HEK293 (cell line): ENCODE measurements around the gene EME2.

ENCODE experiments used
- HOXD13 ChIP-seq: sonication (generic); formaldehyde crosslinking; IDR thresholded peaks from 2 replicates; pipeline ENCODE4 v1.8.0; 2022; ENCODE audit warnings: missing genetic modification reagents, borderline replicate concordance
- IKZF3 ChIP-seq: fragments of 450-650 bp; IDR thresholded peaks from 2 replicates; pipeline ENCODE4 v1.5.0; 2018; ENCODE audit warnings: missing biosample characterization, mild to moderate bottlenecking, missing genetic modification characterization, moderate library complexity
- KLF17 ChIP-seq: fragments of 450-650 bp; formaldehyde crosslinking; IDR thresholded peaks from 2 replicates; pipeline ENCODE4 v1.5.1; 2016; ENCODE audit warnings: missing biosample characterization, missing genetic modification characterization
- KLF7 ChIP-seq: fragments of 450-650 bp; formaldehyde crosslinking; IDR thresholded peaks from 2 replicates; pipeline ENCODE4 v1.5.1; 2016; ENCODE audit warnings: missing biosample characterization, missing genetic modification characterization, borderline replicate concordance
- MYNN ChIP-seq: fragments of 450-650 bp; formaldehyde crosslinking; IDR thresholded peaks from 2 replicates; pipeline ENCODE4 v1.5.1; 2016; ENCODE audit warnings: missing biosample characterization, missing genetic modification characterization, borderline replicate concordance
- PATZ1 ChIP-seq: fragments of 450-650 bp; formaldehyde crosslinking; IDR thresholded peaks from 2 replicates; pipeline ENCODE4 v1.5.1; 2016; ENCODE audit warnings: missing biosample characterization, missing genetic modification characterization
- PBX3 ChIP-seq: sonication (generic); formaldehyde crosslinking; IDR thresholded peaks from 2 replicates; pipeline ENCODE4 v1.8.1; 2022; ENCODE audit warnings: mild to moderate bottlenecking, moderate library complexity, missing genetic modification reagents
- SALL2 ChIP-seq: fragments of 450-650 bp; formaldehyde crosslinking; IDR thresholded peaks from 2 replicates; pipeline ENCODE4 v1.5.0; 2017; ENCODE audit warnings: missing biosample characterization, mild to moderate bottlenecking, missing genetic modification characterization, borderline replicate concordance
- SCRT2 ChIP-seq: fragments of 450-650 bp; formaldehyde crosslinking; IDR thresholded peaks from 2 replicates; pipeline ENCODE4 v1.5.1; 2016; ENCODE audit warnings: missing biosample characterization, missing genetic modification characterization
- ZFHX2 ChIP-seq: fragments of 450-650 bp; formaldehyde crosslinking; conservative IDR thresholded peaks from 2 replicates; pipeline ENCODE4 v1.5.1; 2016; ENCODE audit warnings: missing biosample characterization, missing genetic modification characterization
- ZIC2 ChIP-seq: fragments of 450-650 bp; formaldehyde crosslinking; IDR thresholded peaks from 2 replicates; pipeline ENCODE4 v1.5.1; 2016; ENCODE audit warnings: missing biosample characterization, missing genetic modification characterization
- ZNF112 ChIP-seq: fragments of 450-650 bp; formaldehyde crosslinking; IDR thresholded peaks from 2 replicates; pipeline ENCODE4 v1.5.0; 2017; ENCODE audit warnings: missing biosample characterization, missing genetic modification characterization
- ZNF18 ChIP-seq: fragments of 450-650 bp; formaldehyde crosslinking; IDR thresholded peaks from 2 replicates; pipeline ENCODE4 v1.5.1; 2016; ENCODE audit warnings: missing biosample characterization, missing genetic modification characterization
- ZNF416 ChIP-seq: fragments of 450-650 bp; formaldehyde crosslinking; IDR thresholded peaks from 2 replicates; pipeline ENCODE4 v1.5.1; 2016; ENCODE audit warnings: missing biosample characterization, missing genetic modification characterization
- ZNF501 ChIP-seq: fragments of 450-650 bp; formaldehyde crosslinking; IDR thresholded peaks from 2 replicates; pipeline ENCODE4 v1.5.1; 2016; ENCODE audit warnings: missing biosample characterization, missing genetic modification characterization
- ZNF521 ChIP-seq: fragments of 450-650 bp; formaldehyde crosslinking; IDR thresholded peaks from 2 replicates; pipeline ENCODE4 v1.5.1; 2017; ENCODE audit warnings: missing biosample characterization, mild to moderate bottlenecking, missing genetic modification characterization
- ZNF561 ChIP-seq: fragments of 450-650 bp; IDR thresholded peaks from 2 replicates; pipeline ENCODE4 v1.5.1; 2018; ENCODE audit warnings: missing biosample characterization, missing genetic modification characterization, borderline replicate concordance
- ZNF830 ChIP-seq: fragments of 450-650 bp; IDR thresholded peaks from 2 replicates; pipeline ENCODE4 v1.5.0; 2018; ENCODE audit warnings: missing biosample characterization, missing genetic modification characterization, low read depth, mild to moderate bottlenecking, moderate library complexity
- ZSCAN16 ChIP-seq: fragments of 450-650 bp; formaldehyde crosslinking; IDR thresholded peaks from 2 replicates; pipeline ENCODE4 v1.5.1; 2016; ENCODE audit warnings: missing biosample characterization, missing genetic modification characterization
- TF ChIP-seq, protein P1 (sequence below): fragments of 450-650 bp; formaldehyde crosslinking; conservative IDR thresholded peaks from 2 replicates; pipeline ENCODE4 v1.5.1; 2016; ENCODE audit warnings: low read depth, missing biosample characterization, missing genetic modification characterization
- TF ChIP-seq, protein P2 (sequence below): fragments of 450-650 bp; formaldehyde crosslinking; IDR thresholded peaks from 2 replicates; pipeline ENCODE4 v1.5.1; 2016; ENCODE audit warnings: missing biosample characterization, missing genetic modification characterization
- TF ChIP-seq, protein P3 (sequence below): fragments of 450-650 bp; formaldehyde crosslinking; IDR thresholded peaks from 2 replicates; pipeline ENCODE4 v1.5.1; 2016; ENCODE audit warnings: missing biosample characterization, missing genetic modification characterization

The EME2 gene

GRCh38 chr16:1772908-1773702 is 495 bp downstream of the EME2 start, which contains the start of gene MRPS34 (continued):
- TF ChIP-seq SALL2 (tag by site-specific recombination): no peak
- peak; percentile 39; the same call in 1 of the 2 replicates for TF ChIP-seq MYNN (tag by site-specific recombination)
- peak; percentile 54; the same call in 1 of the 2 replicates for TF ChIP-seq SCRT2 (tag by site-specific recombination)
- peak; percentile 95 for TF ChIP-seq PATZ1 (tag by site-specific recombination)
- TF ChIP-seq IKZF3: no peak
- no peak for TF ChIP-seq ZNF112 (tag by site-specific recombination)
- no peak for TF ChIP-seq ZNF830 (tag by site-specific recombination)
- TF ChIP-seq, protein P1, sequence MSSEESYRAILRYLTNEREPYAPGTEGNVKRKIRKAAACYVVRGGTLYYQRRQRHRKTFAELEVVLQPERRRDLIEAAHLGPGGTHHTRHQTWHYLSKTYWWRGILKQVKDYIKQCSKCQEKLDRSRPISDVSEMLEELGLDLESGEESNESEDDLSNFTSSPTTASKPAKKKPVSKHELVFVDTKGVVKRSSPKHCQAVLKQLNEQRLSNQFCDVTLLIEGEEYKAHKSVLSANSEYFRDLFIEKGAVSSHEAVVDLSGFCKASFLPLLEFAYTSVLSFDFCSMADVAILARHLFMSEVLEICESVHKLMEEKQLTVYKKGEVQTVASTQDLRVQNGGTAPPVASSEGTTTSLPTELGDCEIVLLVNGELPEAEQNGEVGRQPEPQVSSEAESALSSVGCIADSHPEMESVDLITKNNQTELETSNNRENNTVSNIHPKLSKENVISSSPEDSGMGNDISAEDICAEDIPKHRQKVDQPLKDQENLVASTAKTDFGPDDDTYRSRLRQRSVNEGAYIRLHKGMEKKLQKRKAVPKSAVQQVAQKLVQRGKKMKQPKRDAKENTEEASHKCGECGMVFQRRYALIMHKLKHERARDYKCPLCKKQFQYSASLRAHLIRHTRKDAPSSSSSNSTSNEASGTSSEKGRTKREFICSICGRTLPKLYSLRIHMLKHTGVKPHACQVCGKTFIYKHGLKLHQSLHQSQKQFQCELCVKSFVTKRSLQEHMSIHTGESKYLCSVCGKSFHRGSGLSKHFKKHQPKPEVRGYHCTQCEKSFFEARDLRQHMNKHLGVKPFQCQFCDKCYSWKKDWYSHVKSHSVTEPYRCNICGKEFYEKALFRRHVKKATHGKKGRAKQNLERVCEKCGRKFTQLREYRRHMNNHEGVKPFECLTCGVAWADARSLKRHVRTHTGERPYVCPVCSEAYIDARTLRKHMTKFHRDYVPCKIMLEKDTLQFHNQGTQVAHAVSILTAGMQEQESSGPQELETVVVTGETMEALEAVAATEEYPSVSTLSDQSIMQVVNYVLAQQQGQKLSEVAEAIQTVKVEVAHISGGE (tag by site-specific recombination): peak; percentile 99
- TF ChIP-seq KLF7 (tag by site-specific recombination): peak; percentile 74; the same call in 1 of the 2 replicates
- TF ChIP-seq, protein P2, sequence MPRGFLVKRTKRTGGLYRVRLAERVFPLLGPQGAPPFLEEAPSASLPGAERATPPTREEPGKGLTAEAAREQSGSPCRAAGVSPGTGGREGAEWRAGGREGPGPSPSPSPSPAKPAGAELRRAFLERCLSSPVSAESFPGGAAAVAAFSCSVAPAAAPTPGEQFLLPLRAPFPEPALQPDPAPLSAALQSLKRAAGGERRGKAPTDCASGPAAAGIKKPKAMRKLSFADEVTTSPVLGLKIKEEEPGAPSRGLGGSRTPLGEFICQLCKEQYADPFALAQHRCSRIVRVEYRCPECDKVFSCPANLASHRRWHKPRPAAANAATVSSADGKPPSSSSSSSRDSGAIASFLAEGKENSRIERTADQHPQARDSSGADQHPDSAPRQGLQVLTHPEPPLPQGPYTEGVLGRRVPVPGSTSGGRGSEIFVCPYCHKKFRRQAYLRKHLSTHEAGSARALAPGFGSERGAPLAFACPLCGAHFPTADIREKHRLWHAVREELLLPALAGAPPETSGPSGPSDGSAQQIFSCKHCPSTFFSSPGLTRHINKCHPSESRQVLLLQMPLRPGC (tag by site-specific recombination): peak; percentile 70
- TF ChIP-seq KLF17 (tag by site-specific recombination): peak; percentile 70
- peak; percentile 83 for TF ChIP-seq ZNF501 (tag by site-specific recombination)
- peak; percentile 14; the same call in 1 of the 2 replicates for TF ChIP-seq ZFHX2 (tag by site-specific recombination)
- TF ChIP-seq ZNF18 (tag by site-specific recombination): no peak
- TF ChIP-seq ZNF416: no peak
- TF ChIP-seq, protein P3, sequence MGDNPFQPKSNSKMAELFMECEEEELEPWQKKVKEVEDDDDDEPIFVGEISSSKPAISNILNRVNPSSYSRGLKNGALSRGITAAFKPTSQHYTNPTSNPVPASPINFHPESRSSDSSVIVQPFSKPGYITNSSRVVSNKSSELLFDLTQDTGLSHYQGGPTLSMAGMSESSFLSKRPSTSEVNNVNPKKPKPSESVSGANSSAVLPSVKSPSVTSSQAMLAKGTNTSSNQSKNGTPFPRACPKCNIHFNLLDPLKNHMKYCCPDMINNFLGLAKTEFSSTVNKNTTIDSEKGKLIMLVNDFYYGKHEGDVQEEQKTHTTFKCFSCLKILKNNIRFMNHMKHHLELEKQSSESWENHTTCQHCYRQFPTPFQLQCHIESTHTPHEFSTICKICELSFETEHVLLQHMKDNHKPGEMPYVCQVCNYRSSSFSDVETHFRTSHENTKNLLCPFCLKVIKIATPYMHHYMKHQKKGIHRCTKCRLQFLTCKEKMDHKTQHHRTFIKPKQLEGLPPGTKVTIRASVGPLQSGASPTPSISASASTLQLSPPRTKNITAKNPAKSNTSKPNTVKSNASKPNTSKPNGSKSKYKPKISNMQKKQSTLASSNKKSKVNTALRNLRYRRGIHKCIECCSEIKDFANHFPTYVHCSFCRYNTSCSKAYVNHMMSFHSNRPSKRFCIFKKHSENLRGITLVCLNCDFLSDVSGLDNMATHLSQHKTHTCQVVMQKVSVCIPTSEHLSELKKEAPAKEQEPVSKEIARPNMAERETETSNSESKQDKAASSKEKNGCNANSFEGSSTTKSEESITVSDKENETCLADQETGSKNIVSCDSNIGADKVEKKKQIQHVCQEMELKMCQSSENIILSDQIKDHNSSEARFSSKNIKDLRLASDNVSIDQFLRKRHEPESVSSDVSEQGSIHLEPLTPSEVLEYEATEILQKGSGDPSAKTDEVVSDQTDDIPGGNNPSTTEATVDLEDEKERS (tag by site-specific recombination): no peak
- TF ChIP-seq HOXD13 (CRISPR knock-in tag): no peak
- 0 out of 2 replicates have a peak, but pooled peaks have one; percentile 63 for TF ChIP-seq ZSCAN16 (tag by site-specific recombination)
- no peak for TF ChIP-seq ZNF521
- peak; percentile 86 for TF ChIP-seq PBX3 (CRISPR knock-in tag)
- peak; percentile 83 for TF ChIP-seq ZNF561 (tag by site-specific recombination)
- peak; percentile 68 for TF ChIP-seq ZIC2 (tag by site-specific recombination)
